Measurements from ENCODE around the gene STUM.

STUM gene

GRCh38 chr1:226520640-226521355, 27.8 kb upstream of the STUM start:
- DNase-seq = no peak

GRCh38 chr1:226523646-226524406, 24.7 kb upstream of the STUM start:
- no peak for DNase-seq
- no peak for ATAC-seq (ENCODE audit: insufficient read depth, low read depth)

More at GRCh38 chr1:226520640-226521355, 27.8 kb upstream of the STUM start:
- TF ChIP-seq EZH2 (IDR thresholded peaks at IDR 0.05; ENCODE audit: borderline replicate concordance, low read depth, low read length, severe bottlenecking) = no peak
- TF ChIP-seq, protein P1, sequence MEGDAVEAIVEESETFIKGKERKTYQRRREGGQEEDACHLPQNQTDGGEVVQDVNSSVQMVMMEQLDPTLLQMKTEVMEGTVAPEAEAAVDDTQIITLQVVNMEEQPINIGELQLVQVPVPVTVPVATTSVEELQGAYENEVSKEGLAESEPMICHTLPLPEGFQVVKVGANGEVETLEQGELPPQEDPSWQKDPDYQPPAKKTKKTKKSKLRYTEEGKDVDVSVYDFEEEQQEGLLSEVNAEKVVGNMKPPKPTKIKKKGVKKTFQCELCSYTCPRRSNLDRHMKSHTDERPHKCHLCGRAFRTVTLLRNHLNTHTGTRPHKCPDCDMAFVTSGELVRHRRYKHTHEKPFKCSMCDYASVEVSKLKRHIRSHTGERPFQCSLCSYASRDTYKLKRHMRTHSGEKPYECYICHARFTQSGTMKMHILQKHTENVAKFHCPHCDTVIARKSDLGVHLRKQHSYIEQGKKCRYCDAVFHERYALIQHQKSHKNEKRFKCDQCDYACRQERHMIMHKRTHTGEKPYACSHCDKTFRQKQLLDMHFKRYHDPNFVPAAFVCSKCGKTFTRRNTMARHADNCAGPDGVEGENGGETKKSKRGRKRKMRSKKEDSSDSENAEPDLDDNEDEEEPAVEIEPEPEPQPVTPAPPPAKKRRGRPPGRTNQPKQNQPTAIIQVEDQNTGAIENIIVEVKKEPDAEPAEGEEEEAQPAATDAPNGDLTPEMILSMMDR (IDR thresholded peaks at IDR 0.05; ENCODE audit: borderline replicate concordance, extremely low read depth, low read length, poor library complexity, severe bottlenecking) = no peak
- no peaks in the 10 kb centered on the region for H3K36me3 ChIP-seq (ENCODE audit: insufficient read depth, low read length)
- H2AFZ ChIP-seq (ENCODE audit: low read depth, low read length) = no peak overlapping the region
- H3K9me3 ChIP-seq (ENCODE audit: insufficient read depth, low read length, severe bottlenecking) = no peaks in the 10 kb centered on the region
- peaks cover 20% of the 10 kb centered on the region for H3K27me3 ChIP-seq (ENCODE audit: insufficient read depth, low read length, poor library complexity)
- H4K20me1 ChIP-seq (ENCODE audit: insufficient read depth, low read length) = peaks cover 3% of the 10 kb centered on the region; the same call in 1 of the 2 replicates
- no peak overlapping the region for H3K4me3 ChIP-seq (ENCODE audit: low read depth in 1 of 2, low read length in 2 of 2)
- H3K4me1 ChIP-seq (ENCODE audit: insufficient read depth, low read length) = no peaks in the 10 kb centered on the region
- no peaks in the 10 kb centered on the region for H3K79me2 ChIP-seq (ENCODE audit: insufficient read depth, low read length)
- ATAC-seq (ENCODE audit: insufficient read depth, low read depth) = no peak
- H3K9ac ChIP-seq (ENCODE audit: low read depth, low read length) = no peak overlapping the region
- no peak overlapping the region for H3K27ac ChIP-seq (ENCODE audit: low read length)
- H3K4me2 ChIP-seq (ENCODE audit: insufficient read depth, low read length) = no peak overlapping the region

DNA sequence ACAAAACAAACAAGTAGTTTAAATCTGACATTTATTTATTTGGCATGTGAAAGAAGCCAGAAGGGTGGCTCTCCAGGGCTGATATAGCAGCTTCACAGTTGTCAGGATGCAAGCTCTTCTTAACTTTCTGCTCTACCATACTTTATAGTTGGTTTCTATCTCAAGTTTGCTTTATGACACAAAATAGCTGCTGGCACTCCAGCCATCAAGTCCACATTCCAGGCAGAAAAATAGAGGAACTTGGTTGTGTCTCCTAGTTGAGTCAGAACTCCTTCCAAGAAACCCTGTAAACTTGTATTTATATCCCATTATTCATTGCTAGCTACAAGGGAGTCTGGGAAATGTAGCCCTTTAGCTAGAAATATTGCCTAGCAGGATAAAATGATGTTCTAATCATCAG, 24.0 kb upstream of the STUM start:
- Histone ChIP-seq H3K9me3 (ENCODE audit: insufficient read depth, low read length, severe bottlenecking) (no peaks in the 10 kb centered on the region), H3K27me3 (ENCODE audit: insufficient read depth, low read length, poor library complexity) (peaks cover 31% of the 10 kb centered on the region), H3K79me2 (ENCODE audit: insufficient read depth, low read length) (no peaks in the 10 kb centered on the region), H3K4me2 (ENCODE audit: insufficient read depth, low read length) (no peak overlapping the region), H3K9ac (ENCODE audit: low read depth, low read length) (no peak overlapping the region), H3K27ac (ENCODE audit: low read length) (no peak overlapping the region), H3K4me1 (ENCODE audit: insufficient read depth, low read length) (no peaks in the 10 kb centered on the region), H3K4me3 (ENCODE audit: low read depth in 1 of 2, low read length in 2 of 2) (no peak overlapping the region), H4K20me1 (ENCODE audit: insufficient read depth, low read length) (no peaks in the 10 kb centered on the region; the same call in 1 of the 2 replicates), H3K36me3 (ENCODE audit: insufficient read depth, low read length) (no peaks in the 10 kb centered on the region), H2AFZ (ENCODE audit: low read depth, low read length) (no peak overlapping the region)
- ATAC-seq (ENCODE audit: insufficient read depth, low read depth) (no peak), DNase-seq (no peak)
- no peak for TF ChIP-seq EZH2 (IDR thresholded peaks at IDR 0.05; ENCODE audit: borderline replicate concordance, low read depth, low read length, severe bottlenecking)
- TF ChIP-seq, protein P1 (IDR thresholded peaks at IDR 0.05; ENCODE audit: borderline replicate concordance, extremely low read depth, low read length, poor library complexity, severe bottlenecking) = no peak

More at GRCh38 chr1:226523646-226524406, 24.7 kb upstream of the STUM start:
- no peaks in the 10 kb centered on the region for H3K79me2 ChIP-seq (ENCODE audit: insufficient read depth, low read length)
- H3K27me3 ChIP-seq (ENCODE audit: insufficient read depth, low read length, poor library complexity) = peaks cover 26% of the 10 kb centered on the region
- H3K9me3 ChIP-seq (ENCODE audit: insufficient read depth, low read length, severe bottlenecking) = no peaks in the 10 kb centered on the region
- no peaks in the 10 kb centered on the region for H3K4me1 ChIP-seq (ENCODE audit: insufficient read depth, low read length)
- TF ChIP-seq, protein P1 (IDR thresholded peaks at IDR 0.05; ENCODE audit: borderline replicate concordance, extremely low read depth, low read length, poor library complexity, severe bottlenecking) = no peak
- TF ChIP-seq EZH2 (IDR thresholded peaks at IDR 0.05; ENCODE audit: borderline replicate concordance, low read depth, low read length, severe bottlenecking) = no peak
- no peak overlapping the region for H3K4me3 ChIP-seq (ENCODE audit: low read depth in 1 of 2, low read length in 2 of 2)
- H2AFZ ChIP-seq (ENCODE audit: low read depth, low read length) = no peak overlapping the region
- H3K4me2 ChIP-seq (ENCODE audit: insufficient read depth, low read length) = no peak overlapping the region
- H3K36me3 ChIP-seq (ENCODE audit: insufficient read depth, low read length) = no peaks in the 10 kb centered on the region
- no peak overlapping the region for H3K27ac ChIP-seq (ENCODE audit: low read length)
- no peak overlapping the region for H3K9ac ChIP-seq (ENCODE audit: low read depth, low read length)
- no peaks in the 10 kb centered on the region; the same call in 1 of the 2 replicates for H4K20me1 ChIP-seq (ENCODE audit: insufficient read depth, low read length)

All from DND-41 (cell line).